Activated CD4-positive, alpha-beta T cell treated with anti-CD3 and anti-CD28 coated beads for 48 hours (primary cell): ENCODE data around the gene FCHO1.

ENCODE experiments used
- DNase-seq: peaks from one replicate; pipeline ENCODE4 v3.0.0-alpha.2; 2020

The FCHO1 gene

DNA sequence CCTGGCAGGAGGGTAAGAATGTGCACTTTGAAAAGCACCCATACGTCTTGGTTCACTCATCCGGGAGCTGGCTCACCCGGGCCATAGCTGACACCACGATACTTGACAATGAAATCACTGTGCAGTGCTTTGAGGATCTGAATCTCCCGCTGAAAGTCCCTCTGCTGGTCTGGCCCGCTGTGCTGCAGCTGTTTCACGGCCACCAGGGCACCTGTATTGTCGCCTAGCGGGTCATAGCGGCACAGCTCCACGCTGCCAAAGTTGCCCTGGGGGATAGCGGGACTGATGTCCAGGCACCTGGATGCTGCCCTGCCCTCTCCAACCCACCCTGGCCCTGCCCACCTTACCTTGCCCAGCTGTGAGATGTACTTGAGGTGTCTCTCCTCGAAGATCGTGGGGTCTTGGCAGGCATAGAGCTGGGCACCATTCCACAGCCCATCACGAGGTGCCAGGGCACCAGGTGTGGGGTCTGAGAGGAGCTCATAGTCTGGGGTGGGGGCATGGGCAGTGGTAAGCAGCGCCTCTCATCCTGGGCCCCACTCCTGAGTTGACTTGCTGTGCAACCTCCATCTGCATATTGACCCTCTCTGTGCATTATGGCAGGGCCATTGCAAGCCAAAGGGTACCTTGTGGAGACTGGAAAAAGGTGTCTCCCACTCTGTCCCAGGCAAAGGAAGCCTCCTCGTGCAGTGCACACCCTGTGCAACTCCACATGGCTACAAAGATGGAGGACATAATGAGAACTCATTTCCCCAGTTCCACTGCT is 81.3 kb downstream of the FCHO1 start:
- no peak for DNase-seq

- no peak for DNase-seq
Observed at GRCh38 chr19:17834350-17835181, 83.3 kb downstream of the FCHO1 start.

GRCh38 chr19:17835182-17836006 is 84.1 kb downstream of the FCHO1 start:
- no peak for DNase-seq

- no peak for DNase-seq
Observed at GRCh38 chr19:17836530-17836929, 85.3 kb downstream of the FCHO1 start.

DNA sequence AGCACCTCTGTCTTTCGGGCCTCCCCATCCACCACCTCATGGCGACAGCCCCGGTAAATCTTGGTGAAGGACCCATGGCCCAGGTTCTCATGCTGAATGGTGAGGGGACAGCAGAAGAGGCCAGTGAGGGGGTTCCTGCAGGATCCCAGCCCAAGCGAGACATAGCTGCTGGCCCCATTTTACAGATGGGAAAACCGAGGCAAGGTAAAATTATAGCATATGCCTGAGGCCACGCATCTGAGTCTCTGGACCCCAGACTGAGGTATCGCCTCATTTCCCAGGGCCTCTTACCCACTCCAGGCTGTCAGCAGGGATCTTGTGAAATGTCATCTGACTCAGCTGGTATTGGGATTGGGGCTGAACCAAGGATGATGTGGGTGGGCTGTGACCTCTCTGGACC is 86.7 kb downstream of the FCHO1 start:
- DNase-seq: no peak
